ENCODE results near the gene EIF3I. TPM values are rescaled to one million over a fixed set of nuclear protein-coding genes. Genes with fewer than 3 reads are reported as not detected.

The EIF3I gene
- total RNA-seq, 6 experiments from 2014 or later, result 67.5 to 130 (median 71.9) TPM

- H3K4me3 ChIP-seq, result no peak overlapping the region
- intact Hi-C loops (cut with DNase I), result loop anchor here in 1 of 2 donors (10.0 kb wide), 1 partner anchor 72 kb away; no protein-coding TSS in a partner anchor
- no peak for DNase-seq
- H3K27me3 ChIP-seq, result no peaks in the 10 kb centered on the region
- 80% methylated on average over 7 of the region's 8 CpGs for WGBS (ENCODE audit: insufficient coverage, low coverage, low lambda C conversion rate, missing lambda C conversion rate)
- H3K4me1 ChIP-seq, result no peaks in the 10 kb centered on the region
- peaks cover 0 to 43% (median 23%) of the 10 kb centered on the region in 4 donors for H3K36me3 ChIP-seq
- no peaks in the 10 kb centered on the region for H3K9me3 ChIP-seq
- no peak overlapping the region for H3K27ac ChIP-seq
- TF ChIP-seq POLR2A (IDR thresholded peaks at IDR 0.05) (no peak), CTCF (IDR thresholded peaks at IDR 0.05) (no peak)
- no peak for ATAC-seq
Measured at GRCh38 chr1:32232558-32233304, 10.5 kb downstream of the EIF3I start.

DNA sequence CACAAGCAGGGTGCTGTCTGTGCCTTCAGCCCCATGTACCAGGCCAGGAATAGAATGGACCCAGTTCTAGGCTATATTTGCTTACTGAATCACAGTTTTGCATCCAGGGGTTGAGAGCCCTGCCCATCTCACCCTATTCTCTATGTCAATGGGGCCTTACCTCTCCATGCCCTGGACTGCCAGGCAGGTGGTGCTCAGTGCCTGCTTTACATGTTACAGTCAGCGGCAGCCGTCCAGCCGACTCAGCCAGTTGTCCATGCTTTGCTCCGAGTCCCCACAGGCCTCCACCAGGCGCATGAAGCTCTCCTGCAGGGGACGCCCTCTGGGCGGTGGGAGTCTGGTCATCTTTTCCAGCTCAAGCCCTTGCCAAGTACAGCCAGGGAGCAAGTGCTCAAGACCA lies 12.6 kb downstream of the EIF3I start:
- intact Hi-C loops (cut with DNase I), result loop anchor here in 1 of 2 donors (10.0 kb wide), 1 partner anchor 70 kb away; no protein-coding TSS in a partner anchor
- H3K4me3 ChIP-seq, result no peak overlapping the region
- H3K36me3 ChIP-seq, result peaks cover 0 to 22% (median 12%) of the 10 kb centered on the region in 4 donors
- ATAC-seq (peak; percentile 29 to 62 (median 41)), DNase-seq (no peak)
- TF ChIP-seq POLR2A (IDR thresholded peaks at IDR 0.05) (no peak), CTCF (IDR thresholded peaks at IDR 0.05) (peak in 1 of 4 donors; percentile 5)
- no peaks in the 10 kb centered on the region for H3K9me3 ChIP-seq
- H3K27me3 ChIP-seq, result no peaks in the 10 kb centered on the region
- H3K4me1 ChIP-seq, result no peaks in the 10 kb centered on the region
- WGBS (ENCODE audit: insufficient coverage, low coverage, low lambda C conversion rate, missing lambda C conversion rate), result 100% methylated on average over 3 of the region's 7 CpGs
- H3K27ac ChIP-seq, result no peak overlapping the region

DNA sequence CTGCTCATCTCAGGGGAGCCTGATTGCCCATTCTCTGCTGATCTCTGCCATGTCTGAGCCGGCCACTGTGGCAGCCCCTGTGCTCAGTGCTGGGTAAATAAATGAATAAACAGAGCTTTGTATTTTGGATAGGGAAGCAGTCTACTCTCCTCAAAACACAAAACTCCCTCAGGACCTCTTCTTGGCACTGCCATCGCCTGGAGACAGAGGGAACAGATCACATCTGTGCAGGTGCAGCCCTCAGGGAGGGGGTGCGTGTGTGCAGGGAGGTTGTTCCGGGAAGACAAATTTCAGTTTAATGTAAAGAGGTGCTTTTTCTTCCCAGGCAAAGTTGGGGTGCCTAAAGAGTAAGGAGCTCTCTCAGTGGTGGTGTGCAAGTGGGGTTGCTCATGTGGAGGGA lies 17.1 kb downstream of the EIF3I start:
- DNase-seq, result no peak

DNA sequence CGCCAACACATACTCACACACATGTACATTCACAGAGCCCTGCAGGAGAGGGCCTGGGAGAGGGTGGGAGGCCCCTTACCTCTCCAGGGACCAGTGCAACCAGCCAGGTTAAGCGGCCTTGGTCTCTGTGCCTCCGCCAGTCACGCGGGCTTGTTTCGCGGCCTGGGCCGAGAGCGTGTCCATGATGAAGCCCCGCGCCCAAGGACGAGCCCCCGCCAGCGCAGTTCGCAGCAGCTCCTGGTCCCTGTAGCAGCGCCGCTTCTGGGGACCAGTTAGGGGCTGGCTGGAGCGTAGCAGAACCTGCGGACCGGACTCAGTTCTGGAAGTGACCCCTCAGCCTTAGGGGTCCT lies 17.6 kb downstream of the EIF3I start:
- H3K36me3 ChIP-seq, result no peaks in the 10 kb centered on the region
- H3K9me3 ChIP-seq, result no peaks in the 10 kb centered on the region
- TF ChIP-seq CTCF (IDR thresholded peaks at IDR 0.05) (no peak), POLR2A (IDR thresholded peaks at IDR 0.05) (no peak)
- no peaks in the 10 kb centered on the region for H3K27me3 ChIP-seq
- ATAC-seq (no peak), DNase-seq (no peak)
- 60% methylated on average over 1 of the region's 20 CpGs for WGBS (ENCODE audit: insufficient coverage, low coverage, low lambda C conversion rate, missing lambda C conversion rate)
- H3K4me3 ChIP-seq, result peak overlapping the region; percentile 49 to 57 (median 54)
- peak overlapping the region in 1 of 3 donors; percentile 68 for H3K27ac ChIP-seq
- intact Hi-C loops (cut with DNase I), result loop anchor here in 1 of 2 donors (10.0 kb wide), 1 partner anchor 65 kb away; no protein-coding TSS in a partner anchor
- H3K4me1 ChIP-seq, result peaks cover 0 to 13% (median 6%) of the 10 kb centered on the region in 4 donors

More for the DNA sequence above, 17.1 kb downstream of the EIF3I start:
- no peaks in the 10 kb centered on the region for H3K36me3 ChIP-seq
- H3K27ac ChIP-seq, result no peak overlapping the region
- H3K4me3 ChIP-seq, result no peak overlapping the region
- no peaks in the 10 kb centered on the region for H3K9me3 ChIP-seq
- H3K27me3 ChIP-seq, result no peaks in the 10 kb centered on the region
- WGBS (ENCODE audit: insufficient coverage, low coverage, low lambda C conversion rate, missing lambda C conversion rate), result 21% methylated on average over 2 of the region's 4 CpGs
- peaks cover 0 to 13% (median 6%) of the 10 kb centered on the region in 4 donors for H3K4me1 ChIP-seq
- TF ChIP-seq POLR2A (IDR thresholded peaks at IDR 0.05) (no peak), CTCF (IDR thresholded peaks at IDR 0.05) (no peak)
- intact Hi-C loops (cut with DNase I), result loop anchor here in 1 of 2 donors (10.0 kb wide), 1 partner anchor 65 kb away; no protein-coding TSS in a partner anchor
- ATAC-seq, result no peak
